GM19372 (cell line): ENCODE results near the gene CLEC3B.
"Not testable (repeated sequence)": the region's sequence is repeated elsewhere in the genome, so short reads cannot be mapped to it uniquely, and the experiment has no call there.

Source experiments
- ATAC-seq: cut with Tn5 transposase; IDR thresholded peaks from one replicate; pipeline ENCODE4 v1.9.1; 2021; ENCODE audit warnings: mild to moderate bottlenecking, low read depth, moderate library complexity; ENCODE audit not compliant: unreplicated experiment

CLEC3B gene

DNA sequence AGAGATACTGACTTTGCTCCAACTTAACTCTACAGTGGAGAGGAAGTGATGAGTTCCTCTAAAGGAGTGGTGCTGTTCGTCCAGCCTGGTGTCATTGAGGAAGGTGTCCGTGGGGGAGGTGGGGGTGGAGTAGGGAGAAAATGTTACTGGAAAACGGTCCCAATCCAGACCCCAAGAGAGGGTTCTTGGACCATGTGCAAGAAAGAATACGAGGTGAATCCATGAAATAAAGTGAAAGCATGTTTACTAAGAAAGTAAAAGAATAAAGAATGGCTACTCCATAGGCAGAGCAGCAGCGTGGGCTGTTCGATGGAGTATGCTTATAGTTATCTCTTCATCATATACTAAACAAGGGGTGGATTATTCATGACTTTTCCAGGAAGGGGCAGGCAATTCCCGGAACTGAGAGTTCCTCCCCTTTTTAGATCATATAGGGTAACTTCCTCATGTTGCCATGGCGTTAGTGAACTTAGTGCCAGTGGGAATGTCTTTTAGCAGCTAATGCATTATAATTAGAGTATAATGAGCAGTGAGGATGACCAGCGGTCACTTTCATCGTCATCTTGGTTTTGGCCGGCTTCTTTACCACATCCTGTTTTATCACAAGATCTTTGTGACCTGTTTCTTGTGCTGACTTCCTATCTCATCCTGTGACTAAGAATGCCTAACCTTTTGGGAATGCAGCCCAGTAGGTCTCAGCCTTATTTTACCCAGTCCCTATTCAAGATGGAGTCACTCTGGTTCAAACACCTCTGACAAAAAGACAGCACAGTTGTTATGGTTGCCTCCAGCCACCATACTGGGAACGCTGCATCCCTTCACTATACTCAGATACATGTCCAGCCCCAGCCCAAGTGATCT is 38.6 kb downstream of the CLEC3B start:
- no peak for ATAC-seq

DNA sequence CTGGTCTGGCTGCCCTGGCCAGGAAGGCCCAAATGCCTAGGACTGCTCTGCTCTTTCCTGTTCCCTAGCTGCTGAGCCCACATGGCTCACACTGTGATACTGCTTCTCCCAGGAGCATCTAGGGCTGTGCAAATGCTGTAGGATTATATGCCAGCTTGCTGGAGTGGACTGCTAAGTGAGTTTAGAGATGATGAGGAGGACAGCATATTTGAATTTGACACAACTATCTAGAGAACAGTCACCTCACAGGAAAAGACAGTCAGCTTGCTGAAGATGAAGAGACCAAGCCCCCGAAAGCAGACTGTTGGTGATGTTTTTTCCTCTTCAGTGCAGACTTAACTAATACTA is 39.2 kb downstream of the CLEC3B start:
- ATAC-seq = no peak

DNA sequence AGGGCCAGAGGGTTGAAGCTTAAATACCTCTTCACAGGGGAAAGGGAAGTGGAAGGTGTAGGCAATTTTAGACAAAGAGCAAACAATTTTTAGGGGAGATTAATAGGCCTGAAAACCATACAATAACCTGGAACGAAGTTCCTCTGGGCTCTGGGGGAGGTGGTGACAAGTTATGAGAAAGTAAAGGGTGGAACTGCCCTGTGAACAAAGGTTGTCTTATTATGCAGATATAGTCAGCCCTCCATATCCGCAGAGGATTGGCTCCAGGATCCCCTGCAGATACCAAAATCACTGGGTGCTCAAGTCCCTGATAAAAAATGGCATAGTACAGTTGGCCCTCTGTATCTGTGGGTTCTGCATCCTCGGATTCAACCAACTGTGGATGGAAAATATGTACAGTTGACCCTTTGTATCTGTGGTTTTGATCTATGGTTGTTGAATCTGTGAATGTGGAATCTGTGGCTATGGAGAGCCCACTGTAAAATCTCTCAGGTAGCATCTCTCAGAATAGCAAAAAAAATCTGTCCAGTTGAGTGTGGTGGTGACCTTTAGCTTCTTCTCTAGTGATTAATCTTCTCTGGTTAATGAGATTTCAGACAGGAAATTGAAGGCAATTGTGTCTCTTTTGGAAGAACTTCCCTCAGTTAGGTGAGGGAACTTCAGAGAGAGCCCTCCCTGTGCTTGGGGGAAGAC is 40.2 kb downstream of the CLEC3B start:
- no peak for ATAC-seq

DNA sequence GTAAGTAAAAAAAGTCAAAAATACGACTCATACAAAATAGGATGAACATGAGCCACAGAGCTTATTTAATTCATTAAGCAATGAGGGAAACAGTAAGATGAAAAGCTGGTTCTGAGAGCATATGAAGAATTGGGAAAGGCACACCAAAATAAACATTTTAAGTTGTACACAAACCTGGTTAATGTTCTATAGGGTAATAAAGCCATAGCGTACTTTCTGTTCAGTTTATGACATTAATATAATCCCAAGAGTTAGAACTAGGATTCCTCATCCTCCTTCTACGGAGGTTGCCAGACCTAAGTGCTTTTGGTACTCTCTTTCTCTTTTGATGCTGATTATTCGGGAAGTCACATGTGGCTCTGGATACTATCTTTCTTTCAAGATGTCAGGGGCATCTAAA is 41.4 kb downstream of the CLEC3B start:
- ATAC-seq = no peak

DNA sequence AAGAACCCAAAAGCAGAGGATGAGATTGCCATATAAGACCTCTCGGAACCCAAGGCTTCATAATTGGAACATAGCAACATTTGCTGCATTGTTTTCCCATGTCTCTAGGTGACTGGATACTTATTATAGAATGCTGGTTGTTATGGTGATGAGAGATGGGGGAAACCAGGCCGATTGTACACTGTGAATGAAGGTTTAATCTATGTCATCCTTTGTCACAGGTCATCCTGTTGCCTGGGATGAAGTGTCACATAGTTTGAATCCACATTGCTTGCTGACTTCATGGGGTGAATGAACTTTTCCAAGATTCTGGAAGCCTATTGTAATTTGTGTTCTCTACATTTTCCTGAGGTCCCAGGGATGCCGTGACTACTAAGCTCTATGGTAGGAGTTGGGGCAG is 41.8 kb downstream of the CLEC3B start:
- no peak for ATAC-seq

DNA sequence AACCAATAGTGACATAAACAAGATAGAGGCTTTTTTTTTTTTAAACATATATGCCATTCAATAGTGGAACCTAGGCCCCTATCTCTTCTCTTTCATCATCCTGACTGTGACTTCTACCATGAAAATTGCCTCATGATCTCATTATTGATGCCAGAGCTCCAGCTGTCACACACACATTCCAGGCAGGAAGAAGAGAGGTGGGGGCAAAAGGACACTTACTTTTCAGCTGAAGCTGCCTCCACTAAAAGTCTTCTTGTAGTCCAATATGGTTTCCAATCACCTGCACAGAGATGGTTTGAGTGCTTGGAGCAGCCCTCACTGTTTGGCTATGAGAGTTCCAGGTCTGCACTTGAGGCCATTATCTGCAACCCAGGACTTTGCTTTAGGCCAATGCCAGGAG is 45.0 kb downstream of the CLEC3B start:
- ATAC-seq = no peak

DNA sequence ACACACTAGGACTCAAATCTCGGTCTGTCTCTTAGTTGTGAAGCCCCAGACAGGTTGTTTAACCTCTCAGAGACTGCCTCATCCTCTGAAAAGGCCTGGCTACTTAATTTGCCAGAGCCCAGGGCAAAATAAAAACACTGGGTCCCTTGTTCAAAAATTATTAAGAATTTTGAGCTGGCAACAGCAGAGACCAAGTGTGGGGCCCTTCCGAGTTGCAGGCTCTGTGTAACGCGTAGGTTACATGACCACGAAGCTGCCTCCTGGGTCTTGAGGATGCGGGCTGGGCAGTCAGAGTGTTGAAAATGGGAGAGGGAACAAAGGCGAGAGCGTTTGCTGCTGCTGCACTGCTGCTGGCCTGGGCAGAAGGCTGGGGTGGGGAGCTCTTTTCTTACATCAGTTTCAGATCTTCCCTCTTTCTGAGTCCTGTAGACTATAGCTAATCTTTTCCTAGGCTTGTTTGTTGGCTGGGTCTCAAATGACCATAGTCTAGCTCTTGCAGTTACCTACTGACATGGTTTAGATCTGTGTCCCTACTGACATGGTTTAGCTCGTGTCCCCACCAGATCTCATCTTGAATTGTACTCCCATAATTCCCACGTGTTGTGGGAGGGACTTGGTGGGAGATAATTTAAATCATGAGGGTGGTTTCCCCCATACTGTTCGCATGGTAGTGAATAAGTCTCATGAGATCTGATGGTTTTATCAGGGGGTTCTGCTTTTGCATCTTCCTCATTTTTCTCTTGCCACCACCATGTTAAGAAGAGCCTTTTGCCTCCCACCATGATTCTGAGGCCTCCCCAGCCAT is 49.9 kb downstream of the CLEC3B start:
- ATAC-seq = no peak

DNA sequence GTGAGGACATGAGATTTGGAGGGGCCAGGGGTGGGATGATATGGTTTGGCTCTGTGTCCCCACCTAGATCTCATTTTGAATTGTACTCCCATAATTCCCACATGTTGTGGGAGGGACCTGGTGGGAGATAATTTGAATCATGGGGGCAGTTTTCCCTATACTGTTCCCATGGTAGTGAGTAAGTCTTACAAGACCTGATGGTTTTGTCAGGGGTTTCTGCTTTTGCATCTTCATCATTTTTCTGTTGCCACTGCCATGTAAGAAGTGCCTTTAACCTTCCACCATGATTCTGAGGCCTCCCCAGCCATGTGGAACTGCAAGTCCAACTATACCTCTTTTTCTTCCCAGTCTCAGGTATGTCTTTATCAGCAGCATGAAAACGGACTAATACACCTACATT is 52.2 kb downstream of the CLEC3B start:
- ATAC-seq = not testable (repeated sequence)

DNA sequence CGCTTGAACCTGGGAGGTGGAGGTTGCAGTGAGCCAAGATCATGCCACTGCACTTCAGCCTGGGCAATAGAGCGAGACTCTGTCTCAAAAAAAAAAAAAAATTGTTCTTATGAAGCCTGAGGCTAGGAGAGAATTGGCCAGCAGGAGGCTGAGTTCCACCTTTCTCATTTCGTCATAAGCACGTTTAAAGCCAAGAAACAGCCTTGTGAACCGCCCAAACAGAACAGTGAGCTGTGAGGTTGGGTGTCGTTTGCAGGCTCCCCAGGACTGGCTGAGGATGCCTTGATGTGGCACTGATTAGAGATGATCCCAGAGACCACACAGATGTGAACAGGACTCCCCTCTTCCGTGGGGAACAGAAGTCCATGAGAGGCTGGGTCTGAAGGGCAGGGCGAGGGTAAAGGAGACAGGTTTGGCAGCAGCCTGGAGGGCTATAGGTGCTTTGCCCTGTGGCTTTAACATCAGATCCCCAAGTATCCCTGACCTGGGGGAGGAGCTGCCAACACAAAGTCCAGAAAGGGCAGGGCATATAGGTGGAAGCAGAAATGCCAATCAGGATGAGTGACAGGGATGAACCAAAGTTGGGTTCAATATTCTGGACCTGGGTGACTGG is 52.9 kb downstream of the CLEC3B start:
- no peak for ATAC-seq

DNA sequence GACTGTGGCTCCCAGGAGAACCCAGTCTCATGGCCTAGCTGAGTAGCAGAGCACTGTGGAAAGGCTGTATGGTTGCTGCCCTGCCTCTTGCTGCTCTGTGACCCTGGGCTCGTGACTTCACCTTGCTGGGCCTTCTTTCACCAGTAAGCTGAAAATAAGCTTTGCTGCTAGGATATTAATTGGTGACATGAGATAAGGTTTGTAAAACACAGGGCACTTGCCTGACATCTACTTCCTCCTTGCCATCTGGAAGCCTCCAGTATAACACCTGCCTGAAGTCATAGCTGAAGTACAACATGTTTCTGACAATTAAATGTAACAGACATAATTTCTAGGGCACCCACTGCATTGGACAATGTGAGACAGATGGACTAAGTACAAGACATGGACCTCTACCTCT is 53.6 kb downstream of the CLEC3B start:
- no peak for ATAC-seq

DNA sequence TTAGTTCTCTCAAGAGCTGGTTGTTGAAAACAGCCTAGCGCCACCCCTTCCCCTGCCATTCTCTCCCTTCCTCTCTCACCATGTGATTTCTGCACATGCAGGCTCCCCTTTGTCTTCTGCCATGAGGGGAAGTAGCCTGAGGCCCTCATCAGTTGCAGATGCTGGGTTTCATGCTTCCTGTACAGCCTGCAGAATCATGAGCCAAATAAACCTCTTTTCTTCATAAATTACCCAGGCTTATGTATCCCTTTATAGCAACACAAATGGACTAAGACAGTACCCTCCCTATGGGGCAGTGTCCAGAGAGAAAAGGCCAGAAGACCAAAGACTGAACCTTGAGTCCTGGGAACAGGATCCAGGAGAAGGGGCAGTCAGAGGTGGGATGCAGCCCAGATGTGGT is 54.7 kb downstream of the CLEC3B start:
- ATAC-seq = no peak

DNA sequence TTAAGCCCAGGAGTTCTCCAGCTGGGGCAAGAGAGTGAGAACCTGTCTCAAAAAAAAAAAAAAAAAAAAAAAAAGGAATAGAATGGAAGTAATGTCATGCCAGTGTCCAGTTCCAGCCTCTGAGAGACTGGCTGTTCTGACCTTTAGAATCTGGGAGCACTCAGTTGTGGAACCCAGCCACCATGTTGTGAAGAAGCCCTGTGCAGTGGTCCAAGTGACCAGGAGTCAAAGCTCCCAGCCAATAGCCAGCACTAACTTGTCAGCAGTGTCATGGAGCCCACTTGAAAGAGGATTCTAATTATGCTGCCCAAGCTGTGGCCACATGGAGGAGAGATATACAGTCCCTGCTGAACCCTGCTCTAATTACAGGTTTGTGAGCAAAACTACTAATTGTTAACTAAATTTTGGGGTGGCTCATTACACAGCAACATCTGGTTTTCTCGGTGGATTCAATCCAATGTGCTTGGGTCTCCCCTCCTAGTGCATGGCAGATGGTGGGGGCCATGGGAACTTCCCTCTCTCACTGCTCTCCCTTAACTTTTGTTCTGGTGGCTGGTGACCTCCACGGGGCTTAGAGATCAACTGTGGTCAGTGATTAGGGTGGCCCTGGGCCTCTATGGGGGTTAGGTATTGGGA is 55.5 kb downstream of the CLEC3B start:
- ATAC-seq = no peak

DNA sequence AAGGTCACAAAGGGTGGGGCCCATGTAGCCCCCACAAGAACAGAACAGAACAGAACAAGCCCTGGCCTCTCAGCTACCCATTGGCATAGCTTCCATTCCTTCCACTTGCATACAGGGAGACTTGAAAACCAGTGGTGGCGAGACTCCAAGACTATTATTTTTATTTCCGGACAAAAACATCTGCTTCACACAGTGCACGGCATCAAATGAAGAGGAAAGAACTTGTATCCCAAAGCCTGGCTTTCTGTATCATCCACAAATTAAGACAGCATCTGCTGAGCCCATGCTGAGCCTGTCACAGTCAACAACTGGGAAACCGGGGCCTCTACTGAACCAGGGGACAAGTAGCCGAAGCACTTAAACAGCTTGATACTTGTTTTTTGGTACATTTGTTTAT is 56.0 kb downstream of the CLEC3B start:
- no peak for ATAC-seq

DNA sequence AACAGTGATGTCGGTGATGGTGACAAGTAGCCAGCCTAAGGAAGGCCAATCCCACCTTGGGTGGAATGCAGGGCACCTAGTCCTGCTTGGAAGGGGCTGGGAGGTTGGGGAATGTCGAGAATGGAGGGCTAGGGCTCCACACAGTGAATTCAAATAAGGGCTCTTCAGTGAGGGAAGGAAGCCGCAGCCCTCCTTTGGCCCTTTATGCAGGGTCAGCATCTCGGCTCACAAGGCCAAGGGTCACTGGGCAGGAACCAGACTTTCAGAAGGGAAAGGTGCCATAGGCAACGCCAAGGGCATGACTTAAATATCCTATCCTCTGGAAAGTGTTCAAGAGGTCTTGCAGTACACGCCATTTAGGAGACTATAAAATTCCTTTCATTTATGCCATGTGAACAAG is 56.9 kb downstream of the CLEC3B start:
- no peak for ATAC-seq

DNA sequence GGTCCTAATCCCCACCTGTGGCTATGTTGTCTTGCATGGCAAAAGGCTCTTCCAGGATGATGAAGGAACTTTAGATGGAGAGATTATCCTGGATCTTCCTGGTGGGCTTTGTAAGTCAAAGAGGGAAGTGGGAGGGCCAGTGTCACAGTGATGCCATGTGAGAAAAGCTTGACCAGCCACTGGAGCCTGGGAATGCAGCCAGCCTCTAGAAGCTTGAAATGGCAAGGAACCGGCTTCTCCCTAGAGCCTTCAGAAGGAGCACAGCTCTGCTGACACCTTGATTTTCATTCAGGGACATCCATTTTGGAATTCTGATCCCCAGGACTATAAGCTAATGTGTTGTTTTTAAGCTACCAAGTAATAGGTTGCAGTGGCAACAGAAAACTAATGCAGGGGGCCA is 58.3 kb downstream of the CLEC3B start:
- no peak for ATAC-seq

DNA sequence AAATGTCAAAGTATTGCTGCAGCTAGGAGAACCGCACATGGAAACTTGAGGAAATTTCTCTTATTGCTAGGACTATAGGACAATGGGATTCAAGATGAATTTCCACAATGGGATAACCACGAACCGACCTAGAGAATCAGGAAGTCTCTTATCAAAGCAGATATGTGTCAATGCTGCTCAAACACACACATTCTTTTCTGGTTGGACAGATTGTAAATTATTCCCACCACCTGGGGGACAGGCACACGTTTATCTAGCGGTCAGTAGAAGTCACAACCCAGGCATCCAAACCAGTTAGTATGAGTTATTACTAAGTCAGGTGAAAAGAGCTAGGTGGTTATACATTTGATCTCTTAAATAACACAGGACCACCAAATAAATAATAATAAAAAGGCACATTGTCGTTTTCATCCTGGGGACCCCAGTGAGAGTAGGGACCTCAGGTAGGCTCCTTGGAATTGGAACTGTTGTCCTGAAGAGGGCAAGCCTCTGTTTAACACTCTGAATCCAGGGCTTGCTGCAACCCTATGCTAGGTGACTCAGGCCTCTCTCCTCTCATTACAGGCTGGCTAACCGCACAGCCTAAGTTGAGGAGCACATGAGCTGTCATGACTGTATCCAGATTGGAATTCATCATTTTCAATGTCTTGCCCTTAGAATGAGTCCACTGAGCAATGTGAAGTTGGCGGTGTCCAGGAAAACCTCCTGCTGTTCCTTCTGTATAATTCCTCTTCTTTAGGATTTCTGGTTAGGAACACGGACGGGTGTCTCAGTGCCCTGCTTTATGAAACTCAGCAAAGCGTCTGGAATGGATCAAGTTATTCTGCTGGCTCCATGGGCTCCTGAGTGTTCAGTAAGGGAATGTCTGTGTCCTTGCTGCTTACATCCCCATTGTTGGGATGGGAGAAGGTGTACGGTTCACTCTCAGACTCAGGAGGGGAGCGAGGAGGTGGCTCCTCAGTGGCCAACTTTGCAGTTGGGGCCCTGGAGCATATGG is 59.0 kb downstream of the CLEC3B start:
- ATAC-seq = no peak
